Suppressor macrophage treated with lipopolysaccharide for 1 hour (primary cell): Measurements from ENCODE around the gene IRS1.

Experiments
- DNase-seq, 3 donors: peaks; one replicate each; pipeline ENCODE4 v3.0.0-alpha.2; 2020 to 2022

IRS1 gene

DNA sequence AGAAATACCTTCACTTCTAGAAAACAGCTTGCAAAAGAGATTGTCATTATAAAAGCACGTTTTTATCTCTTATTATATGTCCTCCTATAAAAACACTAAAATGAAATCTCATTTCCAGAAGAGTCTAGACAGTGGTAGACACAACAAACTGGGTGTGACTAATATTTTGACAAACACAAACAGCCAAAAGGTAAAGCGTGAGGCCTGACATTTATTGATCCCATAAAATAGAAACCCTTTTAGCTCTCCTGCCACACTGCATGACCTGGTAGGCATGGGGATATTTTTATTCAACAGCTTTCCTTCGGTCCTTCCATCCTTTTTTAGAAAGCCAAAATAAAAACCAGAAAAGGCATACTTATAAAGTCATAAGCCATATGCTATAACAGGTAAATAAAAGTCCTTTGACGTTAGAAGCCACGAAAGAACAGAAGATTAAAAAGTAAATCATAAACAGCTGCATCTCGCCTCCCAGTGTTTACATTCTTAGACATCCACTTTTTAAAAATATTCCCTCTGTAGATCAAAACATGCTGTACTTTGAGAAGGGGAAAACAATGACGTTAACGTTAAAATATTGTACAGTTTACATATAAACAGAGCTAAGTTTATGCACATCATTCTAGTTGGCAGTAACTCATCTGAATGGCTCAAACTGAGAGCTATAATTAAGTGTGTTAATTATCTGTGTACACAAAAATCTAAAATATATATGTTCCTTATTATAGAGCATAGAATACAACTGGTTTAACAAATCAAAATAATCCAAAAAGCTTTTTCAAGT lies 44.6 kb downstream of the IRS1 start:
- DNase-seq: no peak

DNA sequence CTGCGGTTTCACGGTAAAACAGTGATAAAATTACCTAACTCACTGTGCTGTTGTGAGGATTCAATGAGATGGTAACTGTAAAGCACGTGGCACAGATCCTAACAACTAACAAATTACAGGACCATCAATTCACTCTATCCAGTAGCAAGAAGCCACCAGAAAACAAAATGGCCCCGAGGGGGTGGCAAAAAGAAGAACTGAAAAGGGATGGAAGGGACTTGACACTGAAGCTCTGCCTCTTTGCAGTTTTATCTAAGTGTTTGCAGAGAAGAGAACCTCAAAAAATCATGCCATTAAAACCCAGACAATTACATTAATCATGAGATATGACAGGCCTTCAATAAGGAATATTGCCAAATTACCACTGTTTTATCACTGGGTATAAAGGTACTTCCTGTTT lies 46.7 kb downstream of the IRS1 start:
- no peak for DNase-seq

DNA sequence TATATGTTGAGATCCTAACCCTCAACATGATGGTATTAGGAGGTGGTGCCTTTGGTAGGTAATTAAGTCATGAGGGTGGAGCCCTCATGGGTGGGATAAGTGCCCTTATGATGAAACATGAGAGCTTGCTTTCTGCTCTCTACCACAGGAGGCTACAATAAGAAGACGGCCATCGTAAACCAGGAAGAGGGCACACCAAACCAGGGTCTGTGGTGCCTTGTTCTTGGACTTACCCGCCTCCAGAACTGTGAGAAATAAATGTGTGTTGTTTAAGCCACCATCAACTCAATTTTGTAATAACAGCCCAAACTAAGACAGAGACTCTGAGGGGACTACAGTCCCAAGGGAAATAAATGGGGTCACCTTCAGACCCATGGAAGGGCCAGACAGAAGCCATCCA lies 52.3 kb downstream of the IRS1 start:
- DNase-seq: no peak

DNA sequence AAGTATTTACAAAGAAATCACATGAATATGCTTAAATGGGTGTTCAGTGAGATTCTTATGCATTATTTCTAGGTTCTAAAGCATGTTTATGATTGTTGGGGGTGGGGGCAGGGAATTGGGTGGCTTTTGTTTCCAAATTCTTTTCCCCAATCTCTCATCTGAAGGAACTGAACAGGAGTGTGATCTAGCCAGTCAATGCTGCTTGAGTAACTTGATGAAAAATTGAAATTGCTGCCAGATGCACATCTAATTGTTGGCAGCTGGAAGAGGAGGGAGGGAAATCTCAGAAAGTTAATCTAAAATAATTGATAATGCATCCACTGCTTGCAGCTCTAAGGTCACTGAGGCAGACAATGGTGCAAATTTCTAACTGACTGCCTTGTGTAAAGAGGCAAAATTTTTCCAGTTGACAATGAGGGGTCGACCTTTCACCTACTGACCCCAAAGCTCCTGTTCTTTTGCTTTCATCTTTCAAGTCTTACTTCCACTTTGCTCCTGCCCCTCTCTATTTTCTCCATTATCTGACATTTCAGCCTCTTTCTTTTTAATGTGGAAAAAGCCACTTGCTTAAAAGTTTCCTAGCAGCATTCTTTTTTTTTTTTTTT lies 53.3 kb downstream of the IRS1 start:
- no peak for DNase-seq

DNA sequence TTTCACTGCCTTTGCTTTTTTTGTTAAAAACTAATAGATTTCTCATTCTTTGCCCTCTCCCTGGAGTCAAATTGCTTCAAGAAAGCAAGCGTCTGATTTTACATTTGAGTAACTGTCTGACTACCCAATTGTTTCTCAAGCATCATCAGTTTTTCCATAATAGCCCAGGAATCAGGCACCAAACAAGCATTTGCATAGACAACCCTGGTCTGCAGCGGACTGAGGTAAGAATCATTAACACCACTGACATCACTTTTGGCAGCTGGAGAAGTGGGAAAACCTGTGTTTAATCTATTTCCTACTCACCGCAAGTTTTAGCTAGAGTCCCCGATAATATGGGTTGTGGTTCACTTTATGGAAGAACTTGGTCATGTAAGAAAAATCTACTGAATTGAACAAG lies 55.7 kb downstream of the IRS1 start:
- no peak for DNase-seq

DNA sequence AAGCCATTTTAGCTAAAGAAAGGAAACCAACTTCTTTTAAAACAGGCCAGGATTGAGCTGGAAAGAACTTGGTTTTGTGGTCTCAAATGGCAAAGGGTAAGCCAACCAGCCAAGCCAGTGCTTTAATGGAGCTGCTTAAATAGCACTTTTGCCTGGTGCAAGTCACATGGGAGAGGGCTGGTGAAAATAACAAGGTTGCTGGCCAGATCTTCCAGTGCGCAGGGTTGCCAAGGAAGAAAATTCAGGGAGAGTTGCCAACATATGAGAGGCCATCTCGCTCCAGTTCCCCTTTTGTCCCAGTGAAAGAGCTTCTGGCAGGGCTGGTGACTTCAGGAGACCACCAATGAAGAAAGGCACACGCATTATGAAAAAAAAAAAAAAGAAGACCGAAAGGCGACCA lies 57.3 kb downstream of the IRS1 start:
- DNase-seq: no peak

DNA sequence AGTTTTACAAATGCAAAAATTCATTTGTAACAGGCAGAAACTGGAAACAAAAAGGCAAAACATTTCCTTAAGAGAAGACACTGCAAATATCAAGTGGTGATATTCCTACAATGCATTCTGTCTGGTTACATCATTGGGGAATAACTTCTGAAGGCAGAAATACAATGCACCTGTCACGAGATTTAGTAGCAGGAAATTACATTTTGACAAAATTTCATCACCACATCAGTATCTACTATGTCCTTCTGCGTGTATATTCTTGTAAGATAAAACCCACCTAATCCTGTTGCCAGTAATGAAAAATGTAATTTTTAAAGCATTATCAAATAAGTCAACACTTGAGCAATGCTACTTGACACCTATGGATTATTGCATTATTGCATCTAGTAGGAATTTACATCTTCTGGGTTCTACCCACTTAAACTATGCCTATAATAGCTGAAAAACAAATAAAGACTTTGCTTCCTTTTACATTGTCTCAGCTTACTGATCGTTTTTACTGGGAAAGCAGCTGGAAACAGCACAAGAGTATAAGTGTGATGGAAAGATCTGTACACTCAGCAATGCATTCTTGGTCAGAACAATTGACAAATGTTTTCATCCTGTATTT lies 59.5 kb downstream of the IRS1 start:
- no peak for DNase-seq

DNA sequence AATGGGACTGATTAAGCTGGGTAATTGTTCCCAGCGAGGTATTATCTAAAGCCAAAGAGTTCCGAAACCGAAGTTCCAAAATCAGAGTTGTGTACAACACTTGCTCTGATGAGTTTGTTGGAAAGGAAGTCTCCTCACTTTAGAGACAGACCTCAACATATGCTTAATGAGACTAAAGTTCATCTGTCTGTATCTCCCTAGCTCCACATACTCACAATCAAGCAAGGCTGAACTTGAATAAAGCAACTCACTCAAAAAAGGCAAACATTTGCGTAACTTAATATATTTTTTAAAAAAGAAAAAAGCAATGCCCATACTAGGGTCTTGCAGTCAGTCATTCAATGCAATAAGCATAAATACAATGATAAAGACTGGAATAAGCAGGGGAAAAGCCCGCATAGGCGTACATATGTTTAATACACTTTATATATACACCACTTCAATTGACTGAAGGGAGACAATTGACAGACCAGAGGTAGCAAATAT lies 60.0 kb downstream of the IRS1 start:
- no peak for DNase-seq

DNA sequence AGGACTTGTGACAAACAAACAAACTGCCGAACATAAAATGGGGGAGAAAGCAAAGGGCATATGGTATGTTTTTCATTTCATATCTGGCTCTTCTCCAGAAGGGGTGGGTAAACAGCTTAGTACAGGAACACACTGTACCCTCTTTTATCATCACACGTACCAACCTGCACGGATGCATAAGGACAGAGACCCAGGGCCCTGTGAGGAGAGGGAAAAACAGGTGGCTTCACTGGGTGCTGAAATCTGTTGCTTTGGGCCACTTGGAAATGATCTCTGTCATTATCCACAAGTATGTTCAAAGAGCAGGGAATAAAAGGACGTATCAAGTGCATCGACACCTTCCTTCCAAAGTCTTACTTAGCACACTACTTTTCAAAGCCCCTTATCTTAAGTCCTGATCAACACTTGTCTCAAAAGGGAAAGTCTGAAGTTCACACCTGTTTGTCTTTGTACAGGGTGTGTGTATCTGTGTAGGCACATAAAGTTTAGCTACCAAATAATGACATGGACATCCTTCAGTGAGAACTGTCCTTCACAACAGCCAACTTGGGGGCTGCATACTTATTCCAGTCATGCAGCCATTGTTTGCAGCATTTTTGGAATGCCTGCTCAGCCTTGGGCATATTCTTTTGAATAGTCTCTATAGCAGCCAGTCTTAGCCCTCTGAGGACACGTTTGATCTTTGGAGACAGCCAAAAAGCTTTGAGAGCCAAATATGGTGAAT lies 60.6 kb downstream of the IRS1 start:
- no peak for DNase-seq

DNA sequence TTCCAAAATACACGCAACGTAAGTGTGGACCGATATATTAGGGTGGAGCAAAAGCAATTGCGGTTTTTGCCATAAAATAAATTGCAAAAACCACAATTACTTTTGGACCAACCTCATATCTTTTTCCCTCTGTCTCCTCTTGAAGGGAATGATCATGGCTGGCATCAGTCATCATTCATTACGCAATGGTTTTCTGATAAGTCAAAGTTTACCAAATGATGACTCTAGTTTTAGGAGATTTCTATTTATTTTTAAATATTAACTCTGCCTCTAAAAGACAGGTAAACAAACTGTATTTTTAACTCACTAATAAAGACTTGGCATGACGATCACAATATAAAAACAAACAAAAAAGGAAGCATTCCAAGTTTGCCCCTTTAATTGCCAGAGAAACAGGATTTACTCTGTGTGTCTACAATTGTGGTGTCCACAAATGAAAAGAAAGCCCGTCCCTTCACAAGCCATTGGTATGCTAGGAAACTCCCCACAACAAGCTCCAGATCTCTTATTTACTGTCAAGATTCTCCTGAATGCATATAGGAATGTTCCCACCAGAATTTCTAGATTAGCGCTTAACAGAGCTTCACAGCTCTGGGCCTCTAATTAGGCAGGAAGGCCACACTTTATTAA lies 61.3 kb downstream of the IRS1 start:
- no peak for DNase-seq

DNA sequence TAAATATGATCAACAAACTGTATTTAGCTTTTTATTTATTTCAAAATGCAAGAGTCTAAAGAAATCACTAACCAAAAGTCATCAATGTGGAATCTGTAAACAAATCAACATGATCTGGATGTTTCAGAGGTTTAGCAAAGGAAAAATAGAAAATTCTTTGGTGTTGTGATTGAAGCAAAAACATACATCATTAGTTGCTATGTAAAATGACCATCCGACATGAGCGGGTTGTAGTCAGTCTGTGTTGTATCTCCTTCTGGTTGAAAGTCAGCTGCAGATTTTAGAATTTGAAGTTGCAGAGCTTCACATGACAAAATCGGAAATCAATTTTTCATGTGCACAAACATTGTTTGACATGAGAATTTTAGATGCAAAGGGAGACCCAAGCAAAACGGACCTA lies 63.2 kb downstream of the IRS1 start:
- DNase-seq: no peak

DNA sequence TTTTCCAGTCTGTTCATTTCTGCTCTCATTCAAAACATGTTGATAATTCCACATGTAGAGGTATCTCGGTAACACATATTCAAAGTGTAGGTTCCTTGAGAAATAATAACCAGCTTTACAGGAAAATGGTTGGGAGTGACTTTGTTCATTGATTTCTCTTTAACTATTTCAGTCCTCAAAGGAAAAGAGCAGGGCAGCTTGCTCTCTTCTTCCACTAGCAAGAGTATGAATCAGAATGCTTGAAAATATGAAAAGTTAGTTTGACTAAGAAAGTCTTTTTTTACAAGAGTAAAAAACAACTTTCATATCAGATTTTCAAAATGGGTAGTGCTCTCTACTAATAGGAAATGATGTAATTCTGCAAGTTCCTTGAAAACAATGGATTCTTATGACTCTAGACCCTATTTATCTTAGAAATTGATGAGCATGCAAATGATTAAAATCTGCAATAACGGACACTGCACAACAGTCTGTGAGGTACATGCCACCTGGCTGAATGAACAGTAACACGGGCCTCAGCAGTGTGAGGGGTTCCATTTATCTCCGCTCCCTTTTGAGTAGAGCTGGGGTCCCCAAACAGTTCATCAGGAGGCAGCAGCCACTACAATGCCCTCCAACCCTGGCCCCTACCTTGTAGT lies 65.6 kb downstream of the IRS1 start:
- no peak for DNase-seq

DNA sequence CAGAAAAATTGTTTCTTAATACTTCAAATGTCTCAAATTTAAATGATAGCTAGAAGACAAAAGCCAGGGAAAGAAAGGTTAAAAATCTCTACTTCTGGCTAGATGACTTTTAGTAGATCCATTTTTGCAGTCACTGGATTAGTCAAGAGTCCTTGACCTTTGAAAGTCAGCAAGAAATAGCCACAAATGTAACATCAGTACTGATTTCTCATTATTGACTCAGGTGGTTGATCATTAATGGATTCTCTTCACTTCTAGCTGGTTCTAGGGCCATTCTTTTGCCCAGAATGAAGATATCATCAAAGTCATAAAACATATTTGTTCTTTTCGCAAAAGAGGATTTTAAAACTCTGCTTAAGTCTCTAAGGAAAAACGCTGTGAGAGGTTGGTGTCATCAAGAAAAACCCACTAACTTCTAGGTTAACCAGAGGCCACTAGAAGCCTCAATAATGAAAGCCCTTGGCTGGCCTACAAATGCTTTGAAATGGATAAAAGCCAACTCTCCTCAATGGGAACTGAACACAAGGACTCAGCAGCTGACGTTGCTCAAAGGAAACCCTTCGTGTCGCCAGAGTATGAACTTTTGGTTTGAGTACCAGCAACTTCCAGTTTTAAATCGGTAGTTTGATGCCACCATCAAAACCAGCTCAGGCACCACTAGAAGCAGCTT lies 66.3 kb downstream of the IRS1 start:
- DNase-seq: no peak

DNA sequence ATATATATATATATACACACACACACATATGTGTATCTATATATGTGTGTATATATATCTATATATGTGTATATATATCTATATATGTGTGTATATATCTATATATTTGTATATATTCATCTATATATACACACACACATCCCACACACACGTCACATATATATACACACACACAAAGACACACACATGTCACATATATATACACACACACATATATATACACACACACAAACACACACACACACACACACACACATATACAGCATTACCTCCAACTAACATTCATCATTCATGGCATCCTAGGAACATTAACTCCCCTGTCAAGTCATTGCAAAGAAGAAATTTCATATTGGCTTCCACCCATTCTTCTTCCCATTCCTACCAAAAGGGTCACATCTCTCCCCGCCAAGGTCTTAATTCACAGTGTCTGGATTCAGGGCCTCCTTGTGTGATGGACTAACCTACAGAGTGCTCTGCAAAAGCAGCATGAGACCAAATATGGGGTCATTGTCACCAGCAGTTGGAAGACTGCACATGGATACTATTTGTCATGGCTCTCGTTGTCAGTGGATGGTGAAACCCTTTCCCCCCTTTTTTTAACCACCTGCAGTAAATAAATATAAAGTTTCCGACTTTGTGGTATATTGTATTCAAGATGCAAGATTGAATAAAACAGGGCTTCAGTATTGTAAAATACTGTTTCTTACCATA lies 67.0 kb downstream of the IRS1 start:
- no peak for DNase-seq

DNA sequence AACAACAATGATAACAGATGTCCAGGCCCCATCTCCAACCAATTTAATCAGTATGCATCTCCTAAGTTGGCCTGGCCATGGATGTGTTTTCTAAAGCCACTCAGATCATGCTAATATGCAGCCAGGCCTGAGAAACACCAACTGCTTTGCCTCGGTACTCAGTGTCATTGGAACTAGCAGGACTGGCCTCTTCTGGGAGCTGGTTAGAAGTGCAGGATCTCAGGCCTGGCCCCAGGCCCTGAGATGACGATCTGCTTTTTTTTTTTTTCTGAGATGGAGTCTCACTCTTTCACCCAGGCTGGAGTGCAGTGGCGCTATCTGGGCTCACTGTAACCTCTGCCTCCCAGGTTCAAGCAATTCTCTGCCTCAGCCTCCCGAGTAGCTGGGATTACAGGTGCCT lies 69.1 kb downstream of the IRS1 start:
- no peak for DNase-seq

DNA sequence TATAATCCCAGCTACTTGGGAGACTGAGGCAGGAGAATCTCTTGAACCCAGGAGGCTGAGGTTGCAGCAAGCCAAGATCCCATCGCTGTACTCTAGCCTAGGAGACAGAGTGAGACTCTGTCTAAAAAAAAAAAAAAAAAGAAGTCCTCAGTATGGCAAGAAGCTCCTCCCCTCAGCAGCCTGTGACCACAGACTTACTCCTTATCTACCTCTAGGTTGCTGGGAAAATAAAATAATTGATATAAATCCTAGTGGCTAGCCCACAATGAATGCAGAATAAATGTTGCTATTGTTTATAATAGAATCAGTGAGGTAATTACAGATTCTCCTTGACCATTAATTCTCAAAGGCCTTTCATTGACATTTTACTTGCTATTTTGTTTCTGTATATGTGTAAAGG lies 70.6 kb downstream of the IRS1 start:
- DNase-seq: no peak

DNA sequence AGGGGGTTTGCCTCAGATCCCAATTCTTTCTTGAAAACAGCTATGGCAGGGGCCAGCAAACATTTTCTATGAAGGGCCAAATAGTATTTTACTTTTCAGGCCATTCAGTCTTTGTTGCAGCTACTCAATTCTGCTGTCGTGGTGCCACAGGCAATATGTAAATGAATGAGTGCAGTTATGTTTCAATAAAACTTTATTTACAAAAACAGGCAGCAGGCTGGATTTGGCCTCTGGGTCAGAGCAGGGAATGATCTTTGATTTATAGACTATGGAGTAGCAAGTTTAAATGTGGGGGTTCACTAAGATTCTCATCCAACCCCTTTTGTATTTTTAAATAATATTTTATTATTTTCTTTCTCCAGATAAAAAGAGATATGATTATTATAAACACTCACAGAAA lies 72.4 kb downstream of the IRS1 start:
- DNase-seq: no peak

DNA sequence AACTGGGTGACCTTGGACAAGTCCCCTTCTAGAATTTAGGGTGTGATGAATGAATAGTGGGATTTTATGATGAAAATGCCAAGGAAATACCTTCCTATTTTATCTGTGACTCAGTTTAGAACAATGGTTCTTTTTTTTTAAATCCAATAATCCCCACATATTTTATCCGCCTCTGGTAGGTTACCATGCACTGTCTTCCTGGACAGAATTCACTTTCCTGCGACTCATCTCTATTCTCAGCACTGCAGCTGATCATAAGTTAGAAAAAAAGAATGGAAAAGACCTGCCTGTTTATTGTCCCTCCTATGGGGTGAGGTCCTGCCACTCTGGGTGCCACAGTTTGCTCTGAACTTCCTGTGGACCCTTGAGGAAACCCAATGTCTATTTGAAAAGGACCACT lies 73.1 kb downstream of the IRS1 start:
- no peak for DNase-seq

DNA sequence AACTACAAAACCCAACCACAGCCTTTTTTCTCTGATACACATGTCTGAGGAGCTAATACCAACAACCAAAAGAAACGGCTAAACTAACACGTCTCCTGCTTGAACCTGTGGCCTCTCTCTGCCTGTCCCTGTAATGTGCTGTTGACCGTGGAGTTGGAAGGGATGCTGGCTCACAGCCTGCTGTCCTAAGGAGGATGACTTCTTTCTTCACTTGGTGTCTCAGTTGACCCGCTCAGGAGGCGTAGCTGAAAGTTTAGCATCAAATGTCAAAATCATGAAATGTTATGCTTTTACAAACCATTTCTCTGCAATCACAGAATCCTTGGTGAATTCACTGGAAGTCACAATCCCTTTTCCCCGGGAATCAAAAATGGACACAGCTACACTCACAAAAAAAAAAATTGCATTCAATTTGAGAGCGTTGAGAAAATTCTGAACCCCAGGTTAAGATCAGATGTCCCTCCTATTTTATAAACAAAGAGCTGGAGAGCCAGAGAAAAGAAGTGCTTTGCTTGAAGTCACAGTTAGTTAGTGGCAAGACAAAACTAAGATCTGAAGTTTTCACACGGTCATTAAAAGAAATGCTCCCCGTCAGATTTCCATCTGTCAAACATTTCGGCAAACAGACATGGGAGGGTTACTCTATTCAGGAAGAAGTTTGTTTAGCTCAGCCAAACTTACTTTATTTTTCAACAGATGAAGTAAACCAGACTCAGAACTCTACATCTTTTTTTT lies 74.3 kb downstream of the IRS1 start:
- no peak for DNase-seq

DNA sequence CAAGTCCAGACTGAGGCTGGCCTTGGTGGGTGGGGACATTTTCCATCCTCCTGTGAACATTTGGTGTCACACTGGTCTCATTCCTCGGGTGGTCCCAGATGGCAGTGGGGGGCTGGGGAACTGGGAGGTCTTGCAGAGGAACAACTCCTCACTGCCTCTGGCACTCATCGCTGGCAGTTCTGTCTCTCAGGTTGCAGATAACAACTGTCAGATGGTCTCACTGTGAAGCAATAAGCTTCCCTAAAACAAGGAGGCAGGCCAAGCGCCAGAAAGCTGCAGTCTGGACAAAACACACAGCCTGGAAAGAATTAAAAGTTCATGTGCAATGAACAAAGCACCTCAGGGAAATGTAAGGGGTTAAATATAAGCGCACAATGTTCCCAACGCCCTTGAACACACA lies 78.1 kb downstream of the IRS1 start:
- no peak for DNase-seq

DNA sequence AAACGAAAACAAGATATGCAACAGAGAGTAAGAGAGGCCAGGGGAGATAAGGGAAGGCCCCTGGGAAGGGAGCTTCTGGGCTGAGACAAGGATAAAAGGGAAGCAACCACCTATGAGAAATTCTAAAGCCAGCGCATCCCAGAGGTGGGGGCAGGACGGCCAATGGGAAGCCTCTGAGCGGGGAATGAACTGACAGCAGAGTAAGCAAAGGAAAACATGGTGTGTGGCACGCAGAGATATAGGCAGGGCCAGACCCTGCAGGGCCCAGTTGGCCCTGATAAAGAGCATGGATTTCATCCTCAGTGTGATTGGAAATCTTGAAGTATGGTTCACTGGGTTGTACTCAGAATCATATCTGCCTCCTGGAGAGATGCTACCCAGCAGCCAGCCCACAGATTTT lies 78.7 kb downstream of the IRS1 start:
- DNase-seq: no peak
